K562 treated with DMSO at 1 percent for 48 hours (cell line): Measurements from ENCODE around the gene ZNF280C. TPM values are rescaled to one million over a fixed set of nuclear protein-coding genes. Genes with fewer than 3 reads are reported as not detected.

Experiments used
- total RNA-seq: library from RNA; unstranded; fragments of 300-600 nt; gene quantifications from 2 replicates; pipeline ENCODE4 v1.2.3, GENCODE V29; 2022; ENCODE audit warnings: low replicate concordance; ENCODE audit errors: extremely low read depth

ZNF280C gene, protein sequence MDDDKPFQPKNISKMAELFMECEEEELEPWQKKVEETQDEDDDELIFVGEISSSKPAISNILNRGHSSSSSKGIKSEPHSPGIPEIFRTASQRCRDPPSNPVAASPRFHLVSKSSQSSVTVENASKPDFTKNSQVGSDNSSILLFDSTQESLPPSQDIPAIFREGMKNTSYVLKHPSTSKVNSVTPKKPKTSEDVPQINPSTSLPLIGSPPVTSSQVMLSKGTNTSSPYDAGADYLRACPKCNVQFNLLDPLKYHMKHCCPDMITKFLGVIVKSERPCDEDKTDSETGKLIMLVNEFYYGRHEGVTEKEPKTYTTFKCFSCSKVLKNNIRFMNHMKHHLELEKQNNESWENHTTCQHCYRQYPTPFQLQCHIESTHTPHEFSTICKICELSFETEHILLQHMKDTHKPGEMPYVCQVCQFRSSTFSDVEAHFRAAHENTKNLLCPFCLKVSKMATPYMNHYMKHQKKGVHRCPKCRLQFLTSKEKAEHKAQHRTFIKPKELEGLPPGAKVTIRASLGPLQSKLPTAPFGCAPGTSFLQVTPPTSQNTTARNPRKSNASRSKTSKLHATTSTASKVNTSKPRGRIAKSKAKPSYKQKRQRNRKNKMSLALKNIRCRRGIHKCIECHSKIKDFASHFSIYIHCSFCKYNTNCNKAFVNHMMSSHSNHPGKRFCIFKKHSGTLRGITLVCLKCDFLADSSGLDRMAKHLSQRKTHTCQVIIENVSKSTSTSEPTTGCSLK
- not detected in 2 replicates for total RNA-seq

DNA sequence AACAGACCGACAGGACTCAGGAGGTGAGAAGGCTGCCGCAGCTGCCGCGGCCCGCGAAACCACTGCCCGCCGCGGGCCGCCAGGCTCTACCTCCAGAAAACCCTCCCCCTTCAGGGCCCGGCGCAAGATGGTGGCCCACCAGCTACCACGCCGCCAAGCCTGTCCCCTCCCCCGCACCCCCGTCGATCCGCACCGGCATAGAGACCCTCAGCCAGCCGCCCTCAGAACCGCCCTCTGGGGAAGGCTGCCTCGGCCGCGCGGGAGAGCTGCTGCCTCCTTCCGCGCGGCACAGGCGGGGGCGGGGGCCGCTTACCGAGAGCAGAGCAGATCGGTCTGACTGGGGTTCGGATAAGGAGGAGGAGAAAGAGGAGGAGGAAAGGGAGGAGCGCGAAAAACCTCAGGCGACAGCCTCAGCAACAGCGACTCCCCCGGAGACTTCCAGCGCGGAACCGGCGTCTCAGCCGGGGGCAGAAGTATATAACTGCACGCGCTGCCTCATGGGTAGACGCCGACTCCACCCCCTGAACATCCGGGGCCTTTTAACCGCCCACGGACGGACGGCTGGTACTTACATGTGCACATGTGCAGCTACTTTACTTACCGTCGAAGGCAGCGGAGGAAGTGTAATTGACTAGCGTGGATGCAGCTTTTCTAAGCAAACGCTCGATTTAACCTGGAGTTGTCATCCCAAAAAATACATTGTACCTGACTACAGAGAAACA lies at the start of gene ZNF280C:
Gene ZNF280C (minus strand): TSS at position 451 of the 722 bp plus-strand sequence. CDS start 8,450 bp downstream, outside the sequence.

DNA sequence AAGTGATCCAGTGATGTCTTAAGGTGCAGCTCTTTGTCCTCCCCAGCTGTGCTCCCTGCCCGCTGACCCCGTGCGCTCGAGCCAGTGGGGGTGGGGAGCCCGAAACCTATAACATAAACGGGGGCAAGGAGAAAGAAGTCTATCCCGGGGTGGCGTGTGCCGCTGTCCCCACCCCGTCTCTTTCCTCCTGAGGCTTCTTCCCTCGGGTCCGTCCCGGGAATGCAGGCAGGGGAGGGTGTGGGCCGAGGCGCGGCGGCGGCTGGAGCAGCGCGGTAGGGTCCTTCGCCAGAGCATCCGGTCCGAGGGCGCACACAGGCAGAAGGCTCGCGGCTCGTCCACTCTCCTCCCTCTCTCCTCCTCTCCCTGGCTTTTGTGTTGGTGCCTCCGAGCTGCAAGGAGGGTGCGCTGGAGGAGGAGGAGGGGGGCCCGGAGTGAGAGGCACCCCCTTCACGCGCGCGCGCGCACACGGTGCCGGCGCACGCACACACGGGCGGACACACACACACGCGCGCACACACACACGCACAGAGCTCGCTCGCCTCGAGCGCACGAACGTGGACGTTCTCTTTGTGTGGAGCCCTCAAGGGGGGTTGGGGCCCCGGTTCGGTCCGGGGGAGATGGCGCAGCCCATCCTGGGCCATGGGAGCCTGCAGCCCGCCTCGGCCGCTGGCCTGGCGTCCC lies 97.1 kb downstream of the ZNF280C start, which contains the start of gene RAB33A:
Gene RAB33A (plus strand): TSS at position 517 of the 681 bp plus-strand sequence. CDS start 101 bp downstream, at position 618.

DNA sequence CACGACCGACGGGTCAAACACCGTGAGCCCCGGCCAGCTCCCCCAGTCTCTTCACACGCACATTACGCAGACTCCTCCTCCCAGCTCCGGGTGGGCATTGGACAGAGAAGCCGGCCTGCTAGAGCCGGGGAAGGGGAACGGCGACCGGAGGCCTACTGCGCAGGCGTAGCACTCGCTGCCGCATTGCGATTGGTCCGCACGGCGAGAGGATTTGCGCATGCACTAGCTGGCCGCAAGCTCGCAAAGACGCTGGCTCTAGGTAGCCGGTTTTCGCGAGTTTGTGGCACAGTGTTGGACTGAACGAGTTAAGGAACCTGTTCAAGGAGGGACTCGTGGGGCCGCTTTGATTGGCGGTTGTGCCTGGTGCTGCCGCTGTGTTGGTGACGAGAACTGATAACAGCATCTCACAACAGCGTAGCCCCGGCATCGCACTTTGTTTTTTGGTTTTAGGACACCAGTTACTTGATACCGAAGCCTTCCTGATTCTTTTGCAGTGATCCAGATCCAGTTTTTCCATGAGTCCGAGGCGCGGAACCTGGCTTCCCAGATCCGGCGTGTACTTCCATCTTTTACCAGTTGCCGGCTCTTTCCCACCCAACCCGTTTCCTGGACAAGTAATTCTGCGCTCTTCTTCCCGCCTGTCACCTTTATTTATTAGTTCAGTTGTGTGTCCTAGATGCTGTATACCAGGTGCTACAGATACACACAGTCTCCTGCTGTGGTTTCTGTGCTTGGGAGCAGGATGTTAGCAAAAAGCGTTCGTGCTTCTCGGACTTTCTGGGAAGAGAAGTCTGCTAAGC lies 102.8 kb downstream of the ZNF280C start, which contains the start of gene AIFM1:
Gene AIFM1 (minus strand): TSS at position 139 of the 800 bp plus-strand sequence. CDS start 185 bp downstream, outside the sequence.

Other genes with a start within 250 kb of the ZNF280C start
- 93.7 TPM in 1 of 2 replicates, not detected in the other for gene ELF4, start 158.4 kb downstream of the ZNF280C start, total RNA-seq
- not detected in 2 replicates for gene AIFM1, start 103.1 kb downstream of the ZNF280C start, total RNA-seq
- gene RAB33A, start 96.9 kb downstream of the ZNF280C start, total RNA-seq = not detected in 2 replicates
- gene SLC25A14, start 71.0 kb upstream of the ZNF280C start, total RNA-seq = not detected in 2 replicates
- not detected in 2 replicates for gene GPR119, start 116.8 kb upstream of the ZNF280C start, total RNA-seq
- not detected in 2 replicates for gene RBMX2, start 133.1 kb upstream of the ZNF280C start, total RNA-seq